Left renal pelvis (tissue), 4 donors: ENCODE data around the gene SRC. TPM values are rescaled to one million over a fixed set of nuclear protein-coding genes. Genes with fewer than 3 reads are reported as not detected.

ENCODE experiments used
- DNase-seq, 4 donors: peaks; one replicate each; pipeline ENCODE4 v3.0.0-alpha.2; 2013; ENCODE audit warnings: low read depth in 4 of 4, low spot score in 3 of 4
- polyA plus RNA-seq, 4 donors: library from polyadenylated mRNA; unstranded; fragments of 120-200 nt; gene quantifications; one replicate each; pipeline ENCODE4 v1.2.1, GENCODE V29; 2013; ENCODE audit not compliant: insufficient read length in 4 of 4

Gene SRC
- polyA plus RNA-seq, 4 donors = 22.3 to 77.9 (median 57.0) TPM

GRCh38 chr20:37420610-37421009 is 74.7 kb downstream of the SRC start:
- no peak for DNase-seq

- no peak for DNase-seq
Measured at GRCh38 chr20:37421060-37421905, 75.3 kb downstream of the SRC start.

- DNase-seq = no peak
Measured at GRCh38 chr20:37421988-37422387, 76.0 kb downstream of the SRC start.

GRCh38 chr20:37422791-37423286 is 76.9 kb downstream of the SRC start:
- DNase-seq = no peak

GRCh38 chr20:37423545-37423944 is 77.6 kb downstream of the SRC start:
- DNase-seq = no peak

- no peak for DNase-seq
Measured at GRCh38 chr20:37424062-37424851, 78.3 kb downstream of the SRC start.

GRCh38 chr20:37425103-37425625 is 79.2 kb downstream of the SRC start:
- DNase-seq = no peak

- no peak for DNase-seq
Measured at GRCh38 chr20:37426106-37426505, 80.2 kb downstream of the SRC start.

- DNase-seq = no peak
Measured at GRCh38 chr20:37426978-37427377, 81.0 kb downstream of the SRC start.

- DNase-seq = no peak
Measured at GRCh38 chr20:37430044-37430443, 84.1 kb downstream of the SRC start.

- no peak for DNase-seq
Measured at GRCh38 chr20:37430778-37431460, 85.0 kb downstream of the SRC start.

GRCh38 chr20:37431786-37432185 is 85.8 kb downstream of the SRC start:
- DNase-seq = no peak

- no peak for DNase-seq
Measured at GRCh38 chr20:37432606-37433005, 86.7 kb downstream of the SRC start.

- DNase-seq = no peak
Measured at GRCh38 chr20:37435607-37436006, 89.7 kb downstream of the SRC start.

- no peak for DNase-seq
Measured at GRCh38 chr20:37436527-37437186, 90.7 kb downstream of the SRC start.

GRCh38 chr20:37437676-37438075 is 91.7 kb downstream of the SRC start:
- DNase-seq = no peak

GRCh38 chr20:37438464-37439222 is 92.7 kb downstream of the SRC start:
- DNase-seq = no peak

GRCh38 chr20:37439223-37439933 is 93.4 kb downstream of the SRC start:
- no peak for DNase-seq

GRCh38 chr20:37441023-37441422 is 95.1 kb downstream of the SRC start:
- no peak for DNase-seq
